ENCODE results near the gene CDHR5.

The CDHR5 gene

DNA sequence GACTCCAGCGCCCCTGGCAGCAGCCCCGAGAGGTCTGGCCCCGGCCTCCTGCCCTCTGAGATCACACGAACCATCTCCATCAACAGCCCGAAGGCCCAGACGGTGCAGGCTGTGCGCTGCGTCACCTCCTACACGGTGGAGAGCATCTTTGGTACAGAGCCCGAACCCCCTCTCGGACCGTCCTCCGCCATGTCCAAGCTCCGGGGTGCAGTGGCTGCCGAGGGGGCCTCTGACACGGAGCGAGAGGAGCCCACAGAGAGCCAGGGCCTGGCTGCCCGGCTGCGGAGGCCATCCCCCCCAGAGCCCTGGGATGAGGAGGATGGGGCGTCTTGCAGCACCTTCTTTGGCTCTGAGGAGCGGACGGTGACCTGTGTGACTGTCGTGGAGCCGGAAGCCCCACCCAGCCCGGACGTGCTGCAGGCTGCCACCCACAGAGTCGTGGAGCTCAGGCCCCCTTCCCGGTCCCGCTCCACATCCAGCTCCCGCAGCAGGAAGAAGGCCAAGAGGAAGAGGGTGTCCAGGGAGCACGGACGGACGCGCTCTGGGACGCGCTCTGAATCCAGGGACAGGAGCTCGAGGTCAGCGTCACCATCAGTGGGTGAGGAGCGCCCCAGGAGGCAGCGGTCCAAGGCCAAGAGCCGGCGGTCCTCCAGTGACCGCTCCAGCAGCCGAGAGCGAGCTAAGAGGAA is 16.6 kb downstream of the CDHR5 start:
- peaks cover 10% of the 10 kb centered on the region for H3F3A ChIP-seq (ENCODE audit: insufficient read depth)
- no peak overlapping the region for H2AFZ ChIP-seq (ENCODE audit: low read depth, low read length, severe bottlenecking)
- TF ChIP-seq, protein P1, sequence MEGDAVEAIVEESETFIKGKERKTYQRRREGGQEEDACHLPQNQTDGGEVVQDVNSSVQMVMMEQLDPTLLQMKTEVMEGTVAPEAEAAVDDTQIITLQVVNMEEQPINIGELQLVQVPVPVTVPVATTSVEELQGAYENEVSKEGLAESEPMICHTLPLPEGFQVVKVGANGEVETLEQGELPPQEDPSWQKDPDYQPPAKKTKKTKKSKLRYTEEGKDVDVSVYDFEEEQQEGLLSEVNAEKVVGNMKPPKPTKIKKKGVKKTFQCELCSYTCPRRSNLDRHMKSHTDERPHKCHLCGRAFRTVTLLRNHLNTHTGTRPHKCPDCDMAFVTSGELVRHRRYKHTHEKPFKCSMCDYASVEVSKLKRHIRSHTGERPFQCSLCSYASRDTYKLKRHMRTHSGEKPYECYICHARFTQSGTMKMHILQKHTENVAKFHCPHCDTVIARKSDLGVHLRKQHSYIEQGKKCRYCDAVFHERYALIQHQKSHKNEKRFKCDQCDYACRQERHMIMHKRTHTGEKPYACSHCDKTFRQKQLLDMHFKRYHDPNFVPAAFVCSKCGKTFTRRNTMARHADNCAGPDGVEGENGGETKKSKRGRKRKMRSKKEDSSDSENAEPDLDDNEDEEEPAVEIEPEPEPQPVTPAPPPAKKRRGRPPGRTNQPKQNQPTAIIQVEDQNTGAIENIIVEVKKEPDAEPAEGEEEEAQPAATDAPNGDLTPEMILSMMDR (IDR thresholded peaks at IDR 0.05; ENCODE audit: insufficient read depth, low read length, poor library complexity, severe bottlenecking), result no peak
- TF ChIP-seq EZH2phosphoT487 (conservative IDR thresholded peaks at IDR 0.05; ENCODE audit: low read length), result no peak
- H3K9me3 ChIP-seq (ENCODE audit: insufficient read depth, low read length), result no peaks in the 10 kb centered on the region
- H3K4me2 ChIP-seq (ENCODE audit: low read depth, low read length, poor library complexity, severe bottlenecking), result no peak overlapping the region
- no peaks in the 10 kb centered on the region for H3K27me3 ChIP-seq (ENCODE audit: low read length)
- H3K27ac ChIP-seq (ENCODE audit: low read depth, low read length), result no peak overlapping the region
- H3K36me3 ChIP-seq (ENCODE audit: low read length), result peaks cover 4% of the 10 kb centered on the region; the same call in 1 of the 2 replicates
- H3K79me2 ChIP-seq (ENCODE audit: insufficient read depth, low read length), result no peaks in the 10 kb centered on the region
- H4K20me1 ChIP-seq (ENCODE audit: low read depth, low read length), result no peaks in the 10 kb centered on the region; the same call in 1 of the 2 replicates
- H3K4me3 ChIP-seq (ENCODE audit: insufficient read depth, low read length, poor library complexity, severe bottlenecking), result no peak overlapping the region
- H3K9ac ChIP-seq (ENCODE audit: low read length), result no peak overlapping the region
- no peaks in the 10 kb centered on the region for H3K9me2 ChIP-seq (replicated peaks; ENCODE audit: insufficient read depth, low read length)

DNA sequence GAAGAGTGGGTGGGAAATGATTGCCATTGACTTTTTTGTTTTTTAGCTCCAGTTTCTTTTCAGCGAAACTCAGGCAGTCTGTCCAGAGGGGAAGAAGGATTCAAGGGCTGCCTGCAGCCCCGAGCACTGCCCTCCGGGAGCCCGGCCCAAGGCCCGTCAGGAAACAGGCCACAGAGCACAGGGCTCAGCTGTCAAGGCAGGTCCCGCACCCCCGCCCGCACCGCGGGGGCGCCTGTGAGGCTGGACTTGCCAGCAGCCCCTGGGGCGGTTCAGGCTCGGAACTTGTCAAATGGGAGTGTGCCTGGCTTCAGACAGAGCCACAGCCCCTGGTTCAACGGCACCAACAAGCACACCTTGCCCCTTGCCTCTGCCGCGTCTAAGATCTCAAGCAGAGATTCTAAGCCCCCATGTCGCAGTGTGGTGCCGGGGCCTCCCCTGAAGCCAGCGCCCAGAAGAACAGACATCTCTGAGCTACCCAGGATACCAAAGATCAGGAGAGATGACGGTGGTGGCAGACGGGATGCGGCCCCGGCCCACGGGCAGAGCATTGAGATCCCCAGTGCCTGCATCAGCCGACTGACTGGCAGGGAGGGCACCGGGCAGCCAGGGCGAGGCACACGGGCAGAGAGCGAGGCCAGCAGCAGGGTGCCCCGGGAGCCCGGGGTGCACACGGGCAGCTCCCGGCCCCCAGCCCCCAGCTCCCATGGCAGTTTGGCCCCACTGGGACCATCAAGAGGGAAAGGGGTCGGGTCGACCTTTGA is 17.6 kb downstream of the CDHR5 start:
- no peaks in the 10 kb centered on the region for H3K9me2 ChIP-seq (replicated peaks; ENCODE audit: insufficient read depth, low read length)
- no peaks in the 10 kb centered on the region for H3K27me3 ChIP-seq (ENCODE audit: low read length)
- H2AFZ ChIP-seq (ENCODE audit: low read depth, low read length, severe bottlenecking), result no peak overlapping the region
- H3K9ac ChIP-seq (ENCODE audit: low read length), result no peak overlapping the region
- H3K27ac ChIP-seq (ENCODE audit: low read depth, low read length), result no peak overlapping the region
- no peaks in the 10 kb centered on the region; the same call in 1 of the 2 replicates for H4K20me1 ChIP-seq (ENCODE audit: low read depth, low read length)
- no peak for TF ChIP-seq EZH2phosphoT487 (conservative IDR thresholded peaks at IDR 0.05; ENCODE audit: low read length)
- TF ChIP-seq, protein P1 (IDR thresholded peaks at IDR 0.05; ENCODE audit: insufficient read depth, low read length, poor library complexity, severe bottlenecking), result no peak
- no peaks in the 10 kb centered on the region for H3K9me3 ChIP-seq (ENCODE audit: insufficient read depth, low read length)
- no peak overlapping the region for H3K4me2 ChIP-seq (ENCODE audit: low read depth, low read length, poor library complexity, severe bottlenecking)
- peaks cover 5% of the 10 kb centered on the region for H3F3A ChIP-seq (ENCODE audit: insufficient read depth)
- H3K79me2 ChIP-seq (ENCODE audit: insufficient read depth, low read length), result no peaks in the 10 kb centered on the region
- peaks cover 4% of the 10 kb centered on the region; the same call in 1 of the 2 replicates for H3K36me3 ChIP-seq (ENCODE audit: low read length)
- no peak overlapping the region for H3K4me3 ChIP-seq (ENCODE audit: insufficient read depth, low read length, poor library complexity, severe bottlenecking)

DNA sequence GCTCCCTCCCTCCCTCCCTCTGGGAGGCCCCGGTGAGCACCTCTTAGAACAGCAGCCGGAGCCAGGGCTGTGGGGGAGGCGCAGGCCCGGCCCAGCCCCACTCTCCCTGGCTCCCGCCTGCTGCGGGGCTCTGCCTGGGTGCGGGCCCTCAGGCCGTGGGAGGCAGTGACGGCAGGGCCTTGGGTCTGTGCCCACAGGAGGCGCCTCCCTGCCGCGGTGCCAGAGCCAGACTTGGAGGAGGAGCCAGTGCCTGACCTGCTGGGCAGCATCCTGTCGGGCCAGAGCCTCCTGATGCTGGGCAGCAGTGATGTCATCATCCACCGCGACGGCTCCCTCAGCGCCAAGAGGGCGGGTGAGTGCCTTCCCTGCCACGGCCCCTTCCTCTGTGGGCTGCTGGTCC is 18.5 kb downstream of the CDHR5 start:
- no peaks in the 10 kb centered on the region for H3K9me2 ChIP-seq (replicated peaks; ENCODE audit: insufficient read depth, low read length)
- no peaks in the 10 kb centered on the region for H3F3A ChIP-seq (ENCODE audit: insufficient read depth)
- H2AFZ ChIP-seq (ENCODE audit: low read depth, low read length, severe bottlenecking), result no peak overlapping the region
- H4K20me1 ChIP-seq (ENCODE audit: low read depth, low read length), result no peaks in the 10 kb centered on the region; the same call in 1 of the 2 replicates
- H3K4me3 ChIP-seq (ENCODE audit: insufficient read depth, low read length, poor library complexity, severe bottlenecking), result no peak overlapping the region
- no peaks in the 10 kb centered on the region for H3K9me3 ChIP-seq (ENCODE audit: insufficient read depth, low read length)
- H3K4me2 ChIP-seq (ENCODE audit: low read depth, low read length, poor library complexity, severe bottlenecking), result no peak overlapping the region
- no peak overlapping the region for H3K27ac ChIP-seq (ENCODE audit: low read depth, low read length)
- H3K27me3 ChIP-seq (ENCODE audit: low read length), result no peaks in the 10 kb centered on the region
- H3K36me3 ChIP-seq (ENCODE audit: low read length), result peaks cover 4% of the 10 kb centered on the region; the same call in 1 of the 2 replicates
- TF ChIP-seq, protein P1 (IDR thresholded peaks at IDR 0.05; ENCODE audit: insufficient read depth, low read length, poor library complexity, severe bottlenecking), result no peak
- no peak for TF ChIP-seq EZH2phosphoT487 (conservative IDR thresholded peaks at IDR 0.05; ENCODE audit: low read length)
- no peaks in the 10 kb centered on the region for H3K79me2 ChIP-seq (ENCODE audit: insufficient read depth, low read length)
- H3K9ac ChIP-seq (ENCODE audit: low read length), result no peak overlapping the region

Data from SU-DHL-6 (cell line).